GM18951 (cell line): ENCODE results near the gene TMEM40.

ENCODE experiments used
- POLR2A ChIP-seq: IDR thresholded peaks from 4 replicates; pipeline ENCODE4 v1.6.1; 2011; ENCODE audit warnings: mild to moderate bottlenecking; ENCODE audit not compliant: insufficient read length, insufficient read depth; ENCODE audit errors: extremely low read depth
- in situ Hi-C: fragments of 300-500 bp; cut with MboI; formaldehyde crosslinking; loops from one replicate; pipeline ENCODE4 v1.12.0; 2022; ENCODE audit warnings: low sequenced_read_pairs, mixed read lengths, inconsistent platforms; ENCODE audit not compliant: unreplicated experiment

TMEM40 gene, protein sequence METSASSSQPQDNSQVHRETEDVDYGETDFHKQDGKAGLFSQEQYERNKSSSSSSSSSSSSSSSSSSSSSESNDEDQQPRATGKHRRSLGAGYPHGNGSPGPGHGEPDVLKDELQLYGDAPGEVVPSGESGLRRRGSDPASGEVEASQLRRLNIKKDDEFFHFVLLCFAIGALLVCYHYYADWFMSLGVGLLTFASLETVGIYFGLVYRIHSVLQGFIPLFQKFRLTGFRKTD

GRCh38 chr3:12759097-12759679 is at the start of gene TMEM40:
Gene TMEM40, minus strand, starts transcription at chr3:12759259. Its CDS starts 9,427 bp downstream, at chr3:12749832.
- in situ Hi-C loops, result no loop called here

GRCh38 chr3:12808587-12808986 is 49.5 kb upstream of the TMEM40 start:
- in situ Hi-C loops, result no loop called here
- TF ChIP-seq POLR2A, result no peak

More at GRCh38 chr3:12759097-12759679, at the start of gene TMEM40:
- TF ChIP-seq POLR2A, result no peak

GRCh38 chr3:12807601-12808359 is 48.7 kb upstream of the TMEM40 start:
- in situ Hi-C loops, result no loop called here
- no peak for TF ChIP-seq POLR2A

GRCh38 chr3:12807066-12807465 is 48.0 kb upstream of the TMEM40 start:
- in situ Hi-C loops, result no loop called here
- TF ChIP-seq POLR2A, result no peak

GRCh38 chr3:12803371-12803770 is 44.3 kb upstream of the TMEM40 start:
- TF ChIP-seq POLR2A, result no peak
- in situ Hi-C loops, result no loop called here

DNA sequence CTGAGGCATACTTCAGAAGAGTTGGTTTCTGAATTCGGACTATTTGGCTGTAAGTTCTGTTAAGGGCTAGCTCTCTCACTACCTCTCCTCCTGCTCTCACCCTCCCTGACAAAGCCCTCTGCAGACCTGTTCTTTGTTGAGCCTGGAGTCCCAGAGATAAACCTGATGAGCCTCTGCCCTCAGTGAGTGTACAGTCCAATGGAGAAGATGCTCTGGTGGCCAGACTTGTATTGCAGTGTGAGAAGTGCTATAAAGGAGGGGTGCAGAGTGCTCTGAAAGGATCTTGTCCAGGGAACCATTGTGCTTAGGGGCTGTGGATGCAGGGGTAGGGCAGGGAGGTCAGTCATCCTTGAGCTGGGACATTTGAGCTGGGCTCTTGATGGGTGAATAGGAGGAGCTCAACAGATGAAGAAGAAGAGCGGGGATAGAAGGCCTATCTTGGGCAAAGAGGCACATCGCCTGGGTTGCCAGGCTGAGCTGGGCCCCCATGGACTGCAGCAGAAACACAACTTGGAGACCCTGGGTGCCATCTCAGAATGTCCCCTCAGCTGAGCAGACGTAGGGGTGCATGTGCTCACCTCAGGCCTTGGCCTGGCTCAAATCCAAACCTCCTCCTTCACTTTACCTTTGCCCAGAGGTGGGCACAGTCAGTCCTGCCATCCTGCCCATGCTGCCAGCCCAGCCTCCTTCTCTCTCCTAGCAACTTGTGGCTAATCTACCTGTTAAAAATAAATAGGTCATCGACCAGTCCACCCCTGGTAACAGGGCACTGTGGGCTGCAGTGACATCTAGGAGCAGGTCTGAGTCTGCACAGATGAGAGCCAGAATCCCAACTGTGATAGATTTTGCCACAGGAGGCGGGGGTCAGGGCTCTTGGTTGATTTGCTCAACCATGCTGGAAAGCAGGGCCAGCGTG is 40.7 kb upstream of the TMEM40 start:
- no peak for TF ChIP-seq POLR2A

GRCh38 chr3:12798559-12799179 is 39.6 kb upstream of the TMEM40 start:
- in situ Hi-C loops, result no loop called here
- TF ChIP-seq POLR2A, result no peak

More for the DNA sequence above, 40.7 kb upstream of the TMEM40 start:
- in situ Hi-C loops, result no loop called here

GRCh38 chr3:12797892-12798558 is 39.0 kb upstream of the TMEM40 start:
- no peak for TF ChIP-seq POLR2A
- in situ Hi-C loops, result no loop called here

DNA sequence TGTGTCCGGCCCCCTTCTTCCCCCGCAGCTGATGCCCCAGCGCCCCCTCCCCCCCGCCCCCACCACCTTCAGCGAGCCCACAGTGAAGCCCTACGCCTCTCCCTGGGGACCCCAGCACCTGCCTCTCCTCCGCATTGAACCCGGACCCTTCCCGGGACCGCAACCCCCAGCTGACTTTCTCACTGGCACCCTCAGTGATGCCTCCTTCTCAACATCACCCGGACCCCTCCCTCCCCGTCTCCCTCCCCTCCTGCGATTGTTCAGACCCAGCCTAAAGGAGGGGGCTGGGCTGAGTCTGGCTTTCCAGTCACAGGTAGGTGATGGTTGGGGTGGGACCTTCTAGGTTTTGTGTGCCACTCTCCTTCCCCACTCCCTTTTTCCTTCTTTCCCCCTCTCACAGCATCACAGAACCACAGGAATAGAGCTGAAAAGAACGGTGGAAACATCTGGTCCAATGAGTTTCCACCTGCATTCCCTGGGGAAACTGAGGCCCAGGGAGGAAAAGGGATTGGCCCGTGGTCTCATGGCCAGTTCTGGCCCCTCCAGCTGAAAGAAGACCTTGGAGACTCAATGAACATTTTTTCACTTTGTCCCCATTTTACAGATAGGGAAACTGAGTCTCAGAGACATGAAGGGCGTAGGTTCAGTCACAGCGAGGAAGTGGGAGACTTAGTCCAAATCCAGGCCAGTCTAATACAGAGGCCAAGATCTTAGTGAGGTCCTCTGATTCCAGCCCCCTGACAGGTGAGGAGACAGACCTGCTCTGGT is 38.2 kb upstream of the TMEM40 start:
- in situ Hi-C loops, result no loop called here
- no peak for TF ChIP-seq POLR2A

GRCh38 chr3:12796171-12797123 is 37.4 kb upstream of the TMEM40 start, which contains the start of gene CAND2:
Gene CAND2, plus strand, starts transcription at chr3:12796680. Its CDS starts 41 bp downstream, at chr3:12796721.
- in situ Hi-C loops, result no loop called here
- no peak for TF ChIP-seq POLR2A
